K562 (cell line): ENCODE results near the gene TCF23. TPM values are rescaled to one million over a fixed set of nuclear protein-coding genes. Genes with fewer than 3 reads are reported as not detected.

Source experiments
- ATAC-seq: fragments of 200-7000 bp; cut with Tn5 transposase; 3 replicates; pipeline ENCODE4 v1.9.1; 2020; ENCODE audit warnings: moderate library complexity
- BruUV-seq: library from RNA; stranded (reverse); fragments of 400-500 nt; replicated peaks from 2 replicates; lab custom pipeline; 2021; lab: Mats Ljungman, UMichigan
- CTCF ChIA-PET: fragments of 300-600 bp; formaldehyde crosslinking; extraction: SDS; loops from one replicate; lab custom pipeline; 2021; ENCODE audit warnings: low intra/inter-chr PET ratio; lab: Yijun Ruan, JAX
- POLR2A ChIA-PET: fragments of 300-600, 350-650 bp; sonication (Branson Sonifier 250); formaldehyde crosslinking; extraction: SDS; loops from one replicate; lab custom pipeline; 2021; ENCODE audit warnings: antibody characterized with exemption, inconsistent platforms; lab: Yijun Ruan, JAX
- DNase-seq, 4 experiments: peaks; one replicate each; pipeline versions ENCODE4 v3.0.0 to v3.0.0-alpha.2; 2011 to 2018; ENCODE audit warnings: low spot score in 3 of 4, mixed read lengths in 3 of 4; ENCODE audit errors: extremely low read depth in 1 of 4
- FAIRE-seq: peaks from 2 replicates; lab custom pipeline; 2011; peaks lifted over from hg19 to GRCh38; lab: Jason Lieb, UNC
- H2AFZ ChIP-seq: 2 replicates; pipeline ENCODE4 v1.6.0; 2011; ENCODE audit warnings: low read depth, low read length, control low read depth, inconsistent platforms
- H3K27ac ChIP-seq: fragments of 200-600 bp; 3 replicates; pipeline ENCODE4 v1.8.0; 2011; ENCODE audit warnings: low read depth, mild to moderate bottlenecking, control low read depth, inconsistent platforms, low read length, moderate library complexity, mixed read lengths; ENCODE audit errors: extremely low read depth
- H3K27me3 ChIP-seq, 2 experiments: fragments of 300-600 bp in 1 of 2; 2 replicates in 1 of 2; 3 replicates in 1 of 2; pipeline versions ENCODE4 v1.6.0 to v1.8.0; 2011; ENCODE audit warnings: inconsistent platforms in 2 of 2, low read length in 2 of 2, mild to moderate bottlenecking in 1 of 2, mixed read lengths in 1 of 2, moderate library complexity in 1 of 2; ENCODE audit not compliant: control insufficient read depth in 2 of 2, insufficient read depth in 2 of 2
- H3K36me3 ChIP-seq: fragments of 300-600 bp; 3 replicates; pipeline ENCODE4 v1.8.0; 2011; ENCODE audit warnings: mild to moderate bottlenecking, low read length, inconsistent platforms; ENCODE audit not compliant: control insufficient read depth, insufficient read depth
- H3K4me1 ChIP-seq, 2 experiments: fragments of 200-600 bp in 1 of 2; replicated peaks in 1 of 2; 2 replicates in 1 of 2; 3 replicates in 1 of 2; pipeline versions ENCODE4 v1.5.1 to v1.8.0; 2011; ENCODE audit warnings: inconsistent platforms in 2 of 2, low read length in 2 of 2, mild to moderate bottlenecking in 1 of 2, mixed read lengths in 1 of 2, moderate library complexity in 1 of 2; ENCODE audit not compliant: control insufficient read depth in 2 of 2, insufficient read depth in 2 of 2
- H3K4me2 ChIP-seq: 2 replicates; pipeline ENCODE4 v1.6.1; 2011; ENCODE audit warnings: low read length, control low read depth, inconsistent platforms, mixed read lengths; ENCODE audit not compliant: insufficient read depth
- H3K4me3 ChIP-seq: fragments of 200-600 bp; sonication (generic), shearing (Covaris generic); 2 replicates; pipeline ENCODE4 v1.5.1; 2016; ENCODE audit warnings: control low read depth, inconsistent platforms
- H3K79me2 ChIP-seq: fragments of 200-600 bp; 3 replicates; pipeline ENCODE4 v1.8.0; 2011; ENCODE audit warnings: low read length, inconsistent platforms; ENCODE audit not compliant: control insufficient read depth, insufficient read depth
- H3K9ac ChIP-seq, 2 experiments: 2 replicates each; pipeline versions ENCODE4 v1.6.0 to v1.6.1; 2011; ENCODE audit warnings: low read depth in 2 of 2, low read length in 2 of 2, control low read depth in 1 of 2, inconsistent platforms in 1 of 2, mild to moderate bottlenecking in 1 of 2, mixed read lengths in 1 of 2; ENCODE audit not compliant: insufficient read depth in 1 of 2
- H3K9me1 ChIP-seq: one replicate; pipeline ENCODE4 v1.6.0; 2011; ENCODE audit warnings: inconsistent platforms, mild to moderate bottlenecking, low read length, moderate library complexity; ENCODE audit not compliant: control insufficient read depth, insufficient read depth
- H3K9me3 ChIP-seq: replicated peaks from 2 replicates; pipeline ENCODE4 v1.5.1; 2011; ENCODE audit warnings: low read depth, low read length, inconsistent platforms; ENCODE audit not compliant: control insufficient read depth, insufficient read depth
- H4K20me1 ChIP-seq: replicated peaks from 2 replicates; pipeline ENCODE4 v1.6.1; 2011; ENCODE audit warnings: low read length, inconsistent platforms, mixed read lengths; ENCODE audit not compliant: control insufficient read depth, insufficient read depth
- BHLHE40 ChIP-seq: IDR thresholded peaks from 2 replicates; pipeline ENCODE4 v1.6.1; 2011; ENCODE audit warnings: low read length, improper control_type of control experiment
- HNRNPLL ChIP-seq: fragments of 200-400 bp; formaldehyde crosslinking; IDR thresholded peaks from 2 replicates; pipeline ENCODE4 v1.6.1; 2017; ENCODE audit warnings: low read length, low read depth, mild to moderate bottlenecking; ENCODE audit not compliant: poor library complexity, severe bottlenecking
- IRF1 ChIP-seq: sonication (generic); formaldehyde crosslinking; IDR thresholded peaks from 2 replicates; pipeline ENCODE4 v1.8.0; 2022; ENCODE audit warnings: missing genetic modification reagents, mild to moderate bottlenecking, borderline replicate concordance
- KDM5B ChIP-seq: fragments of 200-600 bp; sonication (generic); IDR thresholded peaks from 2 replicates; pipeline ENCODE4 v1.6.1; 2012; ENCODE audit warnings: low read depth, mild to moderate bottlenecking, moderate library complexity, low read length, control low read depth, inconsistent platforms; ENCODE audit not compliant: insufficient replicate concordance
- NRF1 ChIP-seq, 2 experiments: fragments of 450-650 bp; IDR thresholded peaks in 1 of 2; conservative IDR thresholded peaks in 1 of 2; 2 replicates each; pipeline ENCODE4 v1.6.1; 2014; ENCODE audit warnings: mild to moderate bottlenecking in 2 of 2
- PHF8 ChIP-seq: fragments of 200-600 bp; sonication (generic); IDR thresholded peaks from 2 replicates; pipeline ENCODE4 v1.6.1; 2012; ENCODE audit warnings: mixed run types, mild to moderate bottlenecking, inconsistent platforms, low read length, moderate library complexity, borderline replicate concordance
- PTBP1 ChIP-seq: fragments of 200-400 bp; formaldehyde crosslinking; IDR thresholded peaks from 2 replicates; pipeline ENCODE4 v1.6.1; 2017; ENCODE audit warnings: low read depth, low read length
- ZNF224 ChIP-seq: sonication (generic); formaldehyde crosslinking; IDR thresholded peaks from 2 replicates; pipeline ENCODE4 v1.8.0; 2022; ENCODE audit warnings: mild to moderate bottlenecking, missing genetic modification reagents
- ZNF408 ChIP-seq: fragments of 250-450 bp; sonication (Bioruptor Pico); IDR thresholded peaks from 2 replicates; pipeline ENCODE4 v1.4.0; 2020; ENCODE audit warnings: low read depth, mild to moderate bottlenecking, moderate library complexity
- WGBS: fragments of 100-300 bp; shearing (Covaris generic); methylation state at CpG from one replicate; pipeline ENCODE4 v1.1.6; 2016; ENCODE audit warnings: low coverage, mixed read lengths; ENCODE audit not compliant: insufficient coverage; ENCODE audit errors: missing lambda C conversion rate; 5-methylcytosine and 5-hydroxymethylcytosine counted together
- in situ Hi-C: fragments of 300-500 bp; cut with MboI; formaldehyde crosslinking; loops from 4 replicates; pipeline ENCODE4 v1.15.0; 2018; ENCODE audit warnings: inconsistent platforms, mixed read lengths
- intact Hi-C: fragments of 100-400 bp; cut with micrococcal nuclease; formaldehyde crosslinking; loops from 2 replicates; pipeline ENCODE4 v1.14.2; 2022
- polyA plus RNA-seq, 8 experiments: library from polyadenylated mRNA; depleted of rRNA in 4 of 8; stranded (reverse) in 5 of 8; unstranded in 3 of 8; fragments of >200 nt; fragmentation: Nextera tagmentation in 2 of 8; fragmentation: Illumina TruSeq in 1 of 8; extraction: Ambion mirVana in 2 of 8; extraction: Trizol in 1 of 8; gene quantifications; 2 replicates each; pipeline versions ENCODE4 v1.2.1 to v1.2.3, GENCODE V29; 2011 to 2014; ENCODE audit warnings: inconsistent platforms in 1 of 8, missing spikeins in 1 of 8
- total RNA-seq, 7 experiments: library from RNA; depleted of rRNA in 6 of 7; stranded (reverse); fragments of >200 nt in 6 of 7; fragmentation: Illumina TruSeq in 2 of 7; extraction: Trizol in 2 of 7; gene quantifications; 2 replicates each; pipeline versions ENCODE4 v1.2.1 to v1.2.3, GENCODE V29; 2011 to 2021; ENCODE audit warnings: low replicate concordance in 1 of 7

TCF23 gene
- total and polyA plus RNA-seq, 9 of the 15 experiments (the other 6 are each of a cell fraction or from before 2014, with no cell fraction given) = 0.07 TPM; not detected in 8

DNA sequence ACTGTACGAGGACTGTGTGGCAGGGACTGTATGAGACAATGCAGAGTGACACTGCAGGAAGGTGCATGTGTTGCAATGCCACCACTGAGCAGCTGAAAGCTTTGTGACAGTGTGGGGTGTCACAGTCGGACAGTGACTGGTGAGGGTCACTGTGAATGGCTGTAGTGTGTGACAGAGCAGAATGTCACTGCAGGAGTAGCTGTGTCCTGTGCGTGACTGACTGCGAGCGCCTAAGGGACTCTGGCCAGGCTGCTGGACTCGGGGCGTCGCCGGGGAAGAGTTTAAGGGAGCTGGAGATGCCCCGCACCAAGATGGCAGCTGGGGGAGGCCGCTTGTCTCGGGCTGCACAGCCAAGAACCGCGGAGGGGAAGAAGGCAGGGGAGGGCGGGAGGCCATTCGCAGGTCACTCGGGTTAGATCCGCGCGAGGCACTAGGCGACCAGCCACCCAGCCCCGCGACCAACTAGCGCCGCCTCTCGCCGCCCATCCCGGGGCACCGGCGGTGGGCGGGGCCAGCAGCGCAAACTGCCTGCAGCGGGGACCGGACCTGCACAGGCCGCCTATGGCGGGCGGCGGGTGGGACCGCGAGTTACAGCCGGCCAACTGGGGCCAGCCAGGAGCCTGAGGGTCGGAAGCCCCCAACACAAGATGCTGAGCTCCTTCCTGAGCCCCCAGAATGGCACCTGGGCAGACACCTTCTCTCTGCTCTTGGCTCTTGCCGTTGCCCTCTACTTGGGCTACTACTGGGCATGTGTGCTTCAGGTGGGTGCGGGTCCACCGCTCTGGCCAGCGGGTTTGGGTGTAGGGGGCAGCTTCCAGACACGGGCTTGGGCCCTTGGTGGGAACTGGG is 25.3 kb upstream of the TCF23 start, which contains the start of gene ABHD1 (continued):
- TF ChIP-seq BHLHE40 (no peak), KDM5B (peak; percentile 69), HNRNPLL (peak; percentile 52), ZNF224 (CRISPR knock-in tag) (no peak), NRF1 (conservative IDR thresholded peaks at IDR 0.05 in 1 of 2, IDR thresholded peaks at IDR 0.05 in 1 of 2) (peak; percentile 72 to 76)

GRCh38 chr2:27125104-27125503 is 23.7 kb upstream of the TCF23 start:
- WGBS = 19% methylated on average over 2 of the region's 3 CpGs
- Histone ChIP-seq H3K4me1 (peaks cover 10 to 12% of the 10 kb centered on the region in 2 experiments; a peak in 4 of 5 replicates), H3K4me3 (no peak overlapping the region), H4K20me1 (no peaks in the 10 kb centered on the region; the same call in 1 of the 2 replicates), H3K9ac (no peak overlapping the region), H3K4me2 (no peak overlapping the region), H3K27me3 (peaks cover 7% of the 10 kb centered on the region in 2 experiments; a peak in 4 of 5 replicates), H3K9me3 (no peaks in the 10 kb centered on the region), H3K36me3 (peaks cover 8% of the 10 kb centered on the region; the same call in 1 of the 3 replicates), H2AFZ (no peak overlapping the region), H3K27ac (no peak overlapping the region), H3K79me2 (no peaks in the 10 kb centered on the region), H3K9me1 (no peaks in the 10 kb centered on the region)
- CTCF ChIA-PET = no interaction called here
- intact Hi-C loops = no loop called here
- BruUV-seq = no TSS peak
- TF ChIP-seq PHF8 (no peak), ZNF408 (CRISPR knock-in tag) (no peak), IRF1 (CRISPR knock-in tag) (no peak), PTBP1 (no peak)
- POLR2A ChIA-PET = interaction anchor here (0.7 to 4.1 kb wide), 4 partner anchors 9 to 92 kb away, joined by 3 to 17 read pairs (median 8); partner anchors contain the start of genes CAD and PREB
- no peak for FAIRE-seq
- in situ Hi-C loops = no loop called here
- ATAC-seq = no peak
- DNase-seq = no peak
